Activated CD4-positive, alpha-beta T cell treated with anti-CD3 and anti-CD28 coated beads for 4 hours (primary cell): ENCODE data around the gene SENP6.
"Not testable (repeated sequence)": the region's sequence is repeated elsewhere in the genome, so short reads cannot be mapped to it uniquely, and the experiment has no call there.

Experiments used
- DNase-seq, 2 donors: peaks; one replicate each; pipeline ENCODE4 v3.0.0-alpha.2; 2020

SENP6 gene

DNA sequence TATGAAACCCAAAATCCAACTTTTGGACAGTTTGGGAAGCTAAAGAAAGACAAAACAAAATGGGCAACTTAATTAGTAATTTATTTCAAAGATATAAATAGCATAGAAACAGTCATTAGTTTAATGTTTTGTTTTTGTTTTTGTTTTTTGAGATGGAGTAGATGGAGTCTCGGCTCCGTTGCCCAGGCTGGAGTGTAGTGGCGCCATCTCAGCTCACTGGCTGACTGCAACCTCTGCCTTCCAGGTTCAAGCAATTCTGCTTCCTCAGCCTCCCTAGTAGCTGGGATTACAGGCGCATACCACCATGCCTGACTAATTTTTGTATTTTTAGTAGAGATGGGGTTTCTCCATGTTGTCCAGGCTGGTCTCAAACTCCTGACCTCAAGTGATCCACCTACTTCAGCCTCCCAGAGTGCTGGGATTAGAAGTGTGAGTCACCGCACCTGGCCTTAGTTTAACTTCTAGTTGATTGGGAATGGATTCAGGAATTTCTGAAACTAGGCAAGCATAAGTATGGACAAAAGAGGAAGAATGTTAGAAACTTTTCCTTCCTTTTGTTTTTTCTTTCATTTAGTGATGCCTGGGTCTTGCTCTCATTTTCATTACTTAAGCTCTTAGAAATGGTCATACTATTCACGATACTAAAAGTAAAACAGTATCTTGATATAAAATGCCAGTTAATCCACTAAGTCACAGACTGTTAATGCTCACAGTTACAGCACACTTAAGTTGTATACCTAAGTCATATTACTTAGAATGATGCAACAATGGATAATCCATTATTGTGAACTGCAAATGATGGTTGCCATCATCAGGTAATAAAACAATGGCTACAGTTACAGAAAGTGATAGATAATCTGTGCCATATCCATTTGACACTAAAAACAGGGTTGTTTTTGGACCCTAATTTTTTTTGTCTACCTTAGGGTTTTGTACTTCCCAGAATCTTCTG is 8.2 kb downstream of the SENP6 start:
- no peak for DNase-seq

DNA sequence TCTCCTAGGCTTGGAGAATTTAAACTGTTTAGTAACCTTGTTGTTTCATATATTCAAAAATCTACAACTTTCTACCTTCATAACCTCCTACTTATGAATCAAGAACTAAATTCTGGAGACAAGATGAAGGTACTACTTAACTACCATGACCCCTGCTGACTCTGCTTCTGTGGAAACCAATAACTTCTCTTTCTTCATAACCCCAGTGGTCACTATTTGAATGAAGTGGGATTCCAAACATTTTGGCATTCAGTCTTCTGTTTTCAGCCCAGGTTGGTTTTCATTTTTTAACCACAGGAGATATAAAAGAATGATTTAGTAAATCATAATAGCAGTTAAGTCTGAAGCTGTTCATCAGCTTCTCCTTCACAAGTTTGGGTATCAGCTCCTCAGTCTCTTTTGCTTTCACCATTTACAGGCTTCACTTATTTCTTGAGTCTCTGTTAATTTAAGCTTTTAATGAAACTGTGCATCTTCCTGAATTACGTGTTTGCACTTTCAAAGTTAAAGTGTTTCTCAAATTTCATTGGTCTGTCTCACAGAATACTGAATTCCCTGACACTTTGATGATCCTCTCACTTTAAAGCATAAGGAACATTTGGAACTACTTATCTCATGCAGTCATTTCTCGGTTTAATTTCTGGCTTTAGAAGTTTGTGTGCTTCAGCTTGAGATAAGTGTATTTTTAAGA is 9.5 kb downstream of the SENP6 start:
- no peak for DNase-seq

DNA sequence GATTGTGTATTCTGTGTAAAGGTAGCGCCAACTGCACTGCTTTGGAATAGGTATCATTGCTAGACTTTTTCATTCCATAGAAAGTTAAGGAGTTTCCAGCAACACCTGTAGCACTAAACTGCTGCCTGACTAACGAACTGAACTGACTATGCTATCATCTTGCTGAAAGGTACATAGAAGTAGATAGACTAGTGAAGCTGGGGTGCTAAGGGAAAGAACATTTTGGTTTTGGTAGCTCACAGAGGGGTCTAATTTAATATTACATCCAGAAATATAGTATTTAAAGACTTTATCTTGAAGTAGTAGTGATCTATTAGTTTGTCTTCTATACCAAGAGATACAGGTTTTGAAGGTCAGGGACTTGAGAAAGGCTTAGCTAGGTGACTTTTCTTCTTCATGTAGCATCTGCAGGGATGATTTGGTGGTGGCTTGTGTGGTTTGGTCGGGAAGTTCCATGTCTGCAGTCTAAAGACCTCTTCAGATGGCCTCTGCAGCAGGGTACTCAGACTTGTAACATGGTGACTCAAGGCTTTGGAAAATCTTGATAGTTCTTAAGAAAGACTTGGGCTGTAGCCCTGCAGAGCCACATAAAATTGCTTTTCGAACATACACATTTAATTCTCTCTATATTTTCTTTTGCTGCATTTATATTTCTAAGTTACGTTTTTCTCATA is 10.2 kb downstream of the SENP6 start:
- DNase-seq: peak; percentile 37 to 50

DNA sequence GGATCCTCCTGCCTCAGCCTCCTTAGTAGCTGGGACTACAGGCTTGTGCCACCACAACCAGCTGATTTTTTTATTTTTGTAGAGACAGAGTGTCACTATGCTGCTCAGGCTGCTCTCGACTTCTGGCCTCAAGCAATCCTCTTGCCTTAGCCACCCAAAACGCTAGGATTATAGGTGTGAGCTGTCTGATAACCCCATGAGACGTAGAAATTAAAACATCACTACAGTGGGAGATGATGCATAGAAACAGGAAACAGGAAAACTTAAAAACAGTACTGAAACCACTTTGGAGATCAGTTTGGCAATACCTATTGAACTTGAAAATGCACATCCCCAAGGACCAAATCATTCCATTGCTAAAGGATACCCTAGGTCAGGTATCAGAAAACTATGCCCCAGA is 10.8 kb downstream of the SENP6 start:
- DNase-seq: no peak

DNA sequence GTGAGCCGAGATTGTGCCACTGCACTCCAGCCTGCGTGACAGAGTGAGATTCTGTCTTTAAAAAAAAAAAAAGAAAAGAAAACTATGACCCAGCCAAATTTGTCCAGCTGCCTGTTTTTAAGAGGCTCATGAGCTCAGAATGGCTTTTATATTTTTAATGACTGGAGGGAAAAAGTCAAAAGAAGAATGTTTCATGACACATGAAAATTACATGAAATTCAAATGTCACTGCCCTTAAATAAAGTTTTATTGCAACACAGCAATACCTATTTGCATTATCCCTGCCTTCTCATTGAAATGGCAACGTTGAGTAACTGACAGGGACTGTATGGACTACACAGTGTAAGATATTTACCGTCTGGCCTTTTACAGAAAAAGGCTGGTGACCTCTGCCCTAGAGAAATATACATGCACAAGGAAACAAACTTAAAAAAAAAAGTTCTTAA is 11.4 kb downstream of the SENP6 start:
- no peak for DNase-seq

DNA sequence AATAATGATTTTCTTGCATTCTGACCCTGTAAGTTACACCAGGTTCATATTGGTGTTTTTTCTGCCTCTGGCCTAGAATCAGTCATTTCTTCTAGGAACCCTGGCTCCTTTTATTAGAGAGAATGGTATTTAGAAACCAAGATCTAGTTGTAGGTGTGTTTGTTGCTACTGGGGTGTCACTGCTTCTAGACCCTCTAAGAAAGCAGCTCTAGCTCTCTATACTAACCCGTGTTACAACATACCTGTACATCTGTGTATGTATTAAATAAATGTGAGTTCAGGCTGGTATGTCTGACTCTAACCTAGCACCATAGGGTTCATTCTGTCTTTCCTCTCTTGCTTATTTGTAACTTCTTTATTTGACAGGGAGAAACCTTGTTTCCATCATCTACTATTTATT is 16.8 kb downstream of the SENP6 start:
- no peak for DNase-seq

DNA sequence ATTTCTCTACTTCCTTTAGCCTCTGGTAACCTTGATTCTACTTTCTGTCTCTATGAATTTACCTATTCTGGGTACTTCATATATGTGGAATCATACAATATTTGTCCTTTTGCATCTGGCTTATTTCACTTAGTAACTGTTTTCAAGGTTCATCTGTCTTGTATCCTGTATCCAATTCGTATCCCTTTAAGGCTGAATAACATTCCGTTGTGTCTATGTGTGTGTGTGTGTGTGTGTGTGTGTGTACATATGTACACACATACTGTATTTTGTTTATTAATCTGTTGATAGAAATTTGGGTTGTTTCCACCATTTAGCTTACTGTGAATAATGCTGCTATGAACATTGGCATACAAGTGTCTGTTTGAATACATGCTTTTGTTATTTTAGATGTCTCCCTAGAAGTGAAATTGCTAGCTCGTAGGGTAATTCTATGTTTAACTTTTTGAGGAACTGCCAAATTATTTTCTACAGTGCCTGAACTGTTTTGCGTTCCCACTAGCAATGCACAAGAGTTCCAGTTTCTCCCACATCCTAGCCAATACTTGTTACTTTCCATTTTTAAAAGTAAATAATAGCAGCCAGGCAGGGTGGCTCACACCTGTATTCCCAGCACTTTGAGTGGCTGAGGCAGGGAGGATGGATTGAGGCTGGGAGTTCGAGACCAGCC is 17.7 kb downstream of the SENP6 start:
- DNase-seq: no peak

DNA sequence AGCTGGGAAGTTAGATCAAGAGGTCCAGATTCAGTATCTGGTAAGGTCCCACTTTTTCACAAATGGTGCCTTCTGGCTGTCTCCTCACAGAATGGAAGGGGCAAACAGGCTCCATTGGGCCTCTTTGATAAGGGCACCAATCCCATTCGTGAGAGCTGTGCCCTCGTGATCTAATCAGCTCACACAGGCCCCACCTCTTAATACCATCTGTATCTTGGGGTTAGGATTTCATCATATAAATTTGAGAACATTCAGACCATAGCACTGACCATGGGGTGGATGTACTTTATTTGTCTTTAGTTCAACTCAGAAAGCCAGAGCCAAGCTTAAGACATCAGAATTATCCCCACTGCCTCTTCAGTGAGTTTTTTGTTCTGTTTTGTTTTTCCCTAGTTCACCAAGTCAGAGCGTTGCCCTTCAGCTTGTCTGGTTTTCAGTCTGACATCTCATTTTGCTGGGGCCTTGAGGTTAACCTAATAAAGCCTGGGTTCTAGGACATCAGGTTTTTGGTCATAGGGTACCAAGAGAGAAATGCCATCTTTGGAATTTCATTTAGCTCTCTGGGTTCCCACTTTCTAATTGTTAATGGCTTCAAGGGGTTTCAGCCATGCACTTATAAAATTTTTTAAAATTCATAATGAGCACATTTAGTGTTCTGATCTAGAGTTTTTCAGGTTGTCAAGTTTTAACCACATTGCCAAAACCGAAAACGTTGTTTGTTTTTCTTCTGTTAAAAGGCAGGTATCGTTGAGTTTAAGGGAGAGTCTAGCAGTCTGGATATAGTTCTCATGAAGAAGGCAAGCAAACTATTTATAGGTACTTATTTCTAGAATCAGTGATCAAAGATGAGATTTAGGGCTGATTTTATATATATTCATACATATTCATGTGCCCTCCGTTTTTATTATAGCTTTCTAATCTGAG is 19.0 kb downstream of the SENP6 start:
- no peak for DNase-seq

DNA sequence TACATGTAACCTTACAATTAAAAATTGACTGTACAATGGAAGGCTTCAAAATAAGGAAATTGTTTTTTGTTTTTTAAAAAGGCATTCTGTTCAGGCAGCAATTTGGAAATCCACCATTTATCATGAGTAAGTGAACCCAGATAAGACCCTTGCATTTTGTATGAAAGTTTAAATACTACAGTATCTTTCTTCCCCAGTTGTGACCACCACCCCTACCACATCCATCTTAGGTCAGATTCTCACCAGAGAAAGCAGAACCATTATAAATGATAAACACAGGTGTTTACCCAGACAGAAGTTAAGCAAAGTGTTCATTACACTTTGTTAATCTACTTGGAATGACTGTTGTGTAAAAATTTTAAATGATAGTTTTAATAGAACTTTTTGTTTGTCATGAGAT is 20.2 kb downstream of the SENP6 start:
- no peak for DNase-seq

DNA sequence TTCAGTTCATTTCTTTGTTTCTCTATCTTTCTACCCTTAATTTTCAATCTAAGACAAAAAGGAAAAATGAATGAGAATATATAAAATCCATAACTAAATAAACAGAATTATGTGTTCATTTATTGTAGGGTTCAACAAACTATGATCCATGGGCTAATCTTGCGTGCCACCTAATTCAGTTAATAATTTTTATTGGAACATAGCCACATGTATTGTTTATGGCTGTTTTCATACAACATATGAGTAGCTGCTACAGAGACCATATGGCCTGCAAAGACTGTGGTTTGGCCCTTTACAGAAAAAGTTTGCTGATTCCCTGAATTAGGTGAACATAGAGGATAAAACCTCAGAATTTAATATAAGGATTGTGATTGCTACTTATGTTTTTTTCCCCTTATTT is 21.8 kb downstream of the SENP6 start:
- DNase-seq: no peak

DNA sequence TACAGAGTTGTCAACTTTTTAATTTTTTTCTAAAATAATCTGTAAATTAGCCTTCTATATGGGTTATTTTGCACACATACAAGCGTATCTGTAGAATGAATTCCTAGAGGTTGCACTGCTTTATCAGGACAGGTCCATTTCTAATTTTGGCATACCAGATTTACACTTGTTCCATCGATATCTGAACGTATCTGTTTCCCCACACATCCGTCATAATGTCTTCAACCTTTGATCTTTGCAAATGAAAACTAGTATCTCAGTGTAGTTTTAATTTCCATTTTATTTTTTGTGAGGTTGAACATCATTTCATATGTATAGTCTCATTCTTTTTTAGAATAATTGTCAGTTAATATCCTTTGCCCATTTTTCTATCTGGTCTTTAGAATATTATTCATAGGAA is 22.7 kb downstream of the SENP6 start:
- no peak for DNase-seq

DNA sequence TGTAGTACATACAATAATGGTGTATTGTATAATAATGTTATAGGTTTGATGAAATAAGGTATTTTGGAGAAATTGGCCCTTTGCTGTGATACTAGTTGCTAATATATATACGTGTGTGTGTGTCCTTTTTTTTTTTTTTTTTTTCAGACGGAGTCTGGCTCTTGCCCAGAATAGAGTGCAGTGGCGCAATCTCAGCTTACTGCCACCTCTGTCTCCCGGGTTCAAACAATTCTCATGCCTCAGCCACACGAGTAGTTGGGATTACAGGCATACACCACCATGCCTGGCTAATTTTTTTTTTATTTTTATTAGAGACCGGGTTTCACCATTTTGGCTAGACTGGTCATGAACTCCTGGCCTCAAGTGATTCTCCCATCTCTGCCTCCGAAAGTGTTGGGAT is 23.3 kb downstream of the SENP6 start:
- no peak for DNase-seq

DNA sequence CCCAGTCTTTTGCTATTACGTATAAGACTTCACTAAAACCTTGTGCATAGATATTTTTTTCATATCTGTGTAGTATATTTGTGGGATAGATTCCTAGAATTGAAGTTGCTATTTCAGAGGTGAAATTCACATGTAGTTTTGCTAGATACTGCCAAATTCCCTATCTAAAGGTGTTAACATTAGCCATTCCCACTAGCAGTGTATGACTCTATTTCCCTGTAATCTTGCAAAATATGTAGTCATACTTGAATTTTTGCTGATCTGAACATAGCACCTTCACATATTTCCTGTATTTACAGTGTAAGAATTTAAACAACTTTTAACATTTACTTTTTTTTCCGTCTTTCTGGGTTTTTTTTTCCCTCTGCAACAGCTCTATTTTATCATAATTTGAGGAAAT is 24.9 kb downstream of the SENP6 start:
- DNase-seq: no peak

DNA sequence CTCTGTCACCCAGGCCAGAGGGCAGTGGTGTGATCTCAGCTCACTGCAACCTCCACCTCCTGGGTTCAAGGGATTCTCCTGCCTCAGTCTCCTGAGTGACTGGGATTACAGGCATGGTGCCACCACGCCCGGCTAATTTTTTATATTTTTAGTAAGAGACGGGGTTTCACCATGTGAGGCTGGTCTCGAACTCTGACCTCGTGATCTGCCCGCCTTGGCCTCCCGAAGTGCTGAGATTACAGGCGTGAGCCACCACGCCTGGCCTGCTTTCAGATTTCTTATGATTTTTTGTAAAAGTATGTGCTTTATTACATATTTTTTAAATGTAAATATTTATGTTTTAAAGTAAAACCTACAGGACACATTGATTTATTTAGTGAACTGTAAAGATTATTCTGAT is 26.0 kb downstream of the SENP6 start:
- not testable (repeated sequence) for DNase-seq

DNA sequence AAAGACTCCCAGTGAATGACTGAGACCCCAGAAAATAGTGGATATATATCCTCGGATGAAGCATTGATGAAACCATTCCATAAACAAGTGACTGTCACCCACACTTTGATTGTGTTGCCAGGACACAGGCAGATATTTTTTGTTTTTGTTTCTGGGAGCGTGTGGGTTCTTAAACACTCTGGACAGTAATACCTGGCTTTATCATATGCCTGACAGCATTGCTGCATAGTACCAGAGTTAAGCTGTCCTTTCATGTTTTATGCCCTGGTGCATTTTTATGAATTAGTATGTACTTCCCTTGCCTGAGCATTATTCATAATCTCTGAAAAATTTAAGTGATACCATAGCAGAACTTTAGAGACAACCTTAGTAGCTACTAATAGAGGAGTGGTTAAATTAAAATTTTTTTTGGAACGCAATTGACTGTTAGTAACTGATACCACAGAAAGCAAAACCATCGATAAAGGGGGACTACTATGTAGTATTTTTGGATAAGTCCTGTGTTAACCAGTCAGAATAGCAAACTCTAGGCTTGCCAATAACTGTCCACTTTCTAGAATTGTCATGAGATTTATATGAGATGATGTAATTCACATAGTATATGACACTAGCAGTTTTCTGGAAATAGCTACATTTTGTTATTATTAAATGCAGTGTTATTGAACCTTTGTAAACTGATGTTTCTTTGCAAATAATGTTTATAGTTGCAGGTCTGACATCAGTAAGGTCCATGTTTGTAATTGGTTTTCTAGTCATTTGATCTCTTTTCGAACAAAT is 30.4 kb downstream of the SENP6 start:
- DNase-seq: no peak

DNA sequence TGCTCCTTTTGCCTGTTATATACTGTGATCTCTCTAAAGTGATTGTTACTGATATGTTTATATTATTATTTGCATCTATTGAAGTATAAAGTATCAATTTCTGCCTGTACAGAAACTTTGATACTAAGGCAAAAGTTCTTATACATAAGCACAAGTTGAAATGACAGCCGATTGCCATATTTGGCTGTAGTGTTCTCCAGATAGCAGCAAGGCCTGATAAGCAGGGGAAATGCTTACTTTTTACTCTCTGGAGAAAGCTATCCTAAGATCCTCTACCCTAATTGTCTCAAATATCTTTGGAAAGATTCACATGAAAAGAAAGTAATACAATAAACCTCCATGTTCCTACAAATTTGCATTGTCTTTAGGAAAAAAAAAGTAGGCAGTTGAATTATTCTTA is 31.4 kb downstream of the SENP6 start:
- DNase-seq: no peak

DNA sequence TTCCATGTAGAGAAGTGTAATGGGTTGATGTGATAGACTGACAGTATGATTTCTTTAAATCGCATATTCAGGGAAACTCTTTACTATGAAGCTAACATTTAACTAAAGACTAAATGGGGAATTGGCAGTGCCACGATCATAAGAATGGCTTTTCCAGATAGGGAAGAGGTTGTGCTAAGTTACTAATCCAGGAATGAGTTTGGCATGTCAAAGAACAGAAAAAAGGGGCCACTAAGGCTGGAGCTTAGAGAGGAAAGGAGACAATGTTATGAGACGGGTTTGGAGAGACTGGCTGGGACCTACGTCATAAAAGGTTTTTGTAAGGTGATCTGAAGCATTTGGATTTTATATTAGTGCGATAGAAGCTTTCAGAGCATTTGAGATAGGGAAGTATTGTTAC is 40.6 kb downstream of the SENP6 start:
- DNase-seq: no peak

DNA sequence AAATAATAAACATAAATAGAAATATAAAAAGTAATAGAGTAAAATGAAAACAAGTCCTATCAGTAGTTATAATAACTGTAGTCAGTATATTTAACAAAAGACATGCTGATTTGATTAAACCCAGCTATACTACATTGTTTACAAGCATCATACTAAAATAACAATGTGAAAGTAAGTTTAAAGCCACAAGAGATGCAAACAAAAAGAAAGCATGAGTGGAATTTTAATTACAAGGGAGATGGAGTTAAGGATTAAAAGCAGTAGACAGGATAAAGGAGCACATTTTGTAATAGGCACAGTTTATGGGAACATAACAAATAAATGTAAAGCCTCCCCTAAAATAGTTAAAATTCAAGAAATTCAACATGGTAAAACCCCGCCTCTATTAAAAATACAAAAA is 41.5 kb downstream of the SENP6 start:
- DNase-seq: no peak

DNA sequence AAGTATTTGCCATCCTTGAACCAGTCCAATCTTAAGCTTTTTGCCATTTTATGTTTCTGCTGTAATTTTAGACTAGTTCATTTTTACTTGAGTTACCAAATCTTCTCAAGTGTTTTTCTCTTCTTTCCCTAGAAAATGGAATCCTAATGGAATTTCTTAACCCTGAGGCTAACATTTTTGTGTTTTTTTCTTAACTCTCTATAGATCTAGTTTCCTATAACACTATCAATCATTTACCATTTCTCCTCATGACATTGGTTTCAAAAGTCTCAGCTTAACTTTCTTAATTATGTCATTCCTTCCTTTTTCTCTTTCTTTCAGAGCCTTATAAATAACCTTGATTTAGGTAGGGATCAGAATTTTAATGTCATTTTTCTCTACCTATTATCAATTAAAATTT is 54.8 kb downstream of the SENP6 start:
- DNase-seq: no peak

DNA sequence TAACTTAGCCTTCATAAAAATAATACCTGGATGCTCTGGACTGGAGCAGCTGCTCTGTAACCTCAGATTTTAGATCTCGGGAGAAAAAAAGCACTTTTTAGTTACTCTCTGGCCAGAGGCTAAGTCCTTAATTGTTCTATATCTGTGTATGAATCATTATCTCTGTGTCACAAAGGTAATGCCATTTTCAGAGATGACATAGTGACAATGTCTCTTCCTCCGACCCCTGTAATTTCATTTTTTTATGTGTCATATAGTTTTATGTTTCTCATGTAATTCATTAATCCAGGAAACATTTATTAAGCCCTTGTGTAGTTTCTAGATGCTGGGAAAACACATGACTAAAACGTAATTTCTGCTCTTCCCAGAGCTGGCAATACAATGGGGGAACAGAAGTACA is 55.6 kb downstream of the SENP6 start:
- no peak for DNase-seq

DNA sequence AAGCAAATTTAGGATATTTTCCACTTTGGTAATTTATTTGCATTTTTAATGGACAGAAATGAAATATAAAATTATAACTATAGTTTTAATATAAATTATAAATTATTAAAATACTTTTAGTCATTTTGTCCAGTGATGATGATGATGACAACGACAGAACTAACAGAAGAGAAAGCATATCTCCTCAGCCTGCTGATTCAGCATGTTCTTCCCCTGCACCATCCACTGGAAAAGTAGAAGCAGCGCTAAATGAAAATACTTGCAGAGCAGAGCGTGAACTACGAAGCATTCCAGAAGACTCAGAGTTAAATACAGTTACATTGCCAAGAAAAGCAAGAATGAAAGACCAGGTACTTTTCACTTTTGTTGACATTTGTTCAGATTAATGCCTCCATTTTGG is 64.9 kb downstream of the SENP6 start:
- no peak for DNase-seq
